Measurements from ENCODE around the gene RFLNA.

The RFLNA gene

DNA sequence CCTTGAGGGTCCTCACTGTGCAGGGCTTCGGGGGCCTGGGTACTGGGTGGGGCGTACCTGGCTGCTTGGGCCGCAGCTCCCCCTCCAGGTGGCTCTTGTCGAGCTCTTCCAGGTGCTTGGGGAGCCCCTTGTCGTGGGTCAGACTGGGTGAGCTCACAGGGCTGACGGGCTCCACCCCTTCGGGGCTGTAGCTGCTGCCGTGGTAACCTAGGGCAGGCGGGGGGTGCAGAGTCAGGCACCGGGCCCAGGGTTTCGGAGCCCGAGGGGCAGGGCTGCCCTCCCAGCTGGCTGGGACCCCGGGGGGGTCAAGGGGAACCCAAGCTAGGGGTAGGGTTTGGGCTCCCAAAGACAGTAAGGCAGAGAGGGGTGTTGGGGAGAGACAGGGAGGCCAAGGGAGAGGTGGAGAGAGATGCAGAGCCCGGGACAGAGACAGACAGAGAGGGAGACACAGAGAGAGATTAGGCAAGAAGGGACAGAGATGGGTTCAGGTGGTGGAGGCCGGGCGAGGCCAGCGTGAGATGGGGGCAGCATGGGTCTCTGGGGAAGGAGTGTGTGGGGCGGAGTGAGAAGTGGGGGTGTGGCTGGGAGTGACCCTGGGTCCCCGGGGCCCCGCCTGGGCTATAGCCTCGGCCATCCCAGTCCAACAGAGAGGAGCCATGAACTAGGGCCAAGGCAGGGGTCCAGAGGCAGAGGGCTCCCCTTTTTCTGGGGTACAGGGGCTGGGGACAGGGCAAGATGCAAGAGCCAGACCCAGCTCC is 40.7 kb downstream of the RFLNA start:
- DNase-seq (ENCODE audit: extremely low read depth in 1 of 2, low read depth in 1 of 2) = no peak

GRCh38 chr12:124336184-124336437 is 41.2 kb downstream of the RFLNA start:
- no peak for DNase-seq (ENCODE audit: extremely low read depth in 1 of 2, low read depth in 1 of 2)

- no peak for DNase-seq (ENCODE audit: extremely low read depth in 1 of 2, low read depth in 1 of 2)
These were observed 42.0 kb downstream of the RFLNA start for GRCh38 chr12:124336742-124337520.

GRCh38 chr12:124337622-124338021 is 42.7 kb downstream of the RFLNA start:
- no peak for DNase-seq (ENCODE audit: extremely low read depth in 1 of 2, low read depth in 1 of 2)

DNA sequence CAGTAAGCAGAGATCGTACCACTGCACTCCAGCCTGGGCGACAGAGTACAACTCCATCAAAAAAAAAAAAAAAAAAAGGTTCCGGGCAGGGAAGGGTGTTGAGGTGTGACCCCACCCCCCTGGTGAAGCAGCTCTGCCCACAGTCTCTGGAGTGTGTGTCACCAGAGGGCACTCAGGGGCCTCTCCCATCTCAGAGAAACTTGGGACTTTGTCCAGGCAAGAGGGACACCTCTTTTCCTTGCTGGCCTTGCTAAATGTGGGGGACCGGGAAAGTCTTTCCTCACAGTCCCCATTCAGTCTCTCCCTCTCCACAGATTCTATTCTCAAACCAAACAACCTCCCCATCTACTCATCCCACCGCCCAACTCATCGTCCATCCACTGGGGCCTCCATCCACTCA is 43.6 kb downstream of the RFLNA start:
- no peak for DNase-seq (ENCODE audit: extremely low read depth in 1 of 2, low read depth in 1 of 2)

DNA sequence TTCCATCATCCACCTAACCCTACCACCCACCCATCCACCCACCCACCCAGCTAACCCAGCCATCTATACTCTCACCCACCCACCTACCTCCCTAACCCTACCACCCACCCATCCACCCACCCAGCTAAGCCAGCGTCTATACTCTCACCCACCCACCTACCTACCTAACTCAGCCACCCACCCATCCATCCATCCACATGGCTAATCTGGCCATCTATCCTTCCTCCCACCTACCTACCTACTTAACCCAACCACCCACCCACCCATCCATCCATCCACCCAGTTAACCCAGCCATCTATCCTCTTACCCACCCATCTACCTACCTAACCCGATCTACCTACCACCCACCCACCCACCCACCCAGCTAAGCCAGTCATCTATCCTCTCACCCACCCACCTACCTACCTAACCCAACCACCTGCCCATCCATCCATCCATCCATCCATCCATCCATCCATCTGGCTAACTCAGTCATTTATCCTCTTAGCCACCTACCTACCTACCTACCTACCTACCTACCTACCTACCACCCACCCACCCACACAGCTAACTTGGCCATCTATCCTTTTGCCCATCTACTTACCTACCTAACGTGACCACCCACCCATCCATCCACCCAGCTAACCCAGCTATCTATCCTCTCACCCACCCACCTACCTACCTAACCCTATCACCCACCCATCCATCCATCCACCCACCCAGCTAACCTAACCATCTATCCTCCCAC is 44.1 kb downstream of the RFLNA start:
- no peak for DNase-seq (ENCODE audit: extremely low read depth in 1 of 2, low read depth in 1 of 2)

- DNase-seq (ENCODE audit: extremely low read depth in 1 of 2, low read depth in 1 of 2) = no peak
These were observed 45.4 kb downstream of the RFLNA start for GRCh38 chr12:124340080-124340900.

DNA sequence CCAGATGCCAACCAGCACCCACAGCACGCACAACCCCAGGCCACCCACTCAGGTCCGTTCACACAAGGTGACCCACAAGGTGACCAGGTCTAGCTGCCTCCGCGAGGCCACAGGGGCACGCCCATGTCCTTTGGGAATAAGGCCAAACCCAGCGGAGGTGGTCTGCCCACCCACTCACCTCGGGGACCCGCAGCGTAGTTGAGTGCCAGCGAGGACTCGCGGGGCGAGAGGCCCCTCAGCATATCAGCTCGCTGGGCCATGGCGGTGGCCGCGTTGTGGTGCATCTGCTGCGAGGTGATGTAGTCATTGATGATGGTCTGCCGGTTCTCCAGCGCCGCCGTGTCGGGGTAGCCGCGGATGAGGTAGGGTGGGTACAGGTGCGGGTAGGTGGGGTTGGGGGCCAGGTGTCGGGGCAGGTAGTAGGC is 46.8 kb downstream of the RFLNA start:
- DNase-seq (ENCODE audit: extremely low read depth in 1 of 2, low read depth in 1 of 2) = no peak

GRCh38 chr12:124344022-124344421 is 49.1 kb downstream of the RFLNA start:
- no peak for DNase-seq (ENCODE audit: extremely low read depth in 1 of 2, low read depth in 1 of 2)

- DNase-seq (ENCODE audit: extremely low read depth in 1 of 2, low read depth in 1 of 2) = no peak
These were observed 49.6 kb downstream of the RFLNA start for GRCh38 chr12:124344526-124344925.

DNA sequence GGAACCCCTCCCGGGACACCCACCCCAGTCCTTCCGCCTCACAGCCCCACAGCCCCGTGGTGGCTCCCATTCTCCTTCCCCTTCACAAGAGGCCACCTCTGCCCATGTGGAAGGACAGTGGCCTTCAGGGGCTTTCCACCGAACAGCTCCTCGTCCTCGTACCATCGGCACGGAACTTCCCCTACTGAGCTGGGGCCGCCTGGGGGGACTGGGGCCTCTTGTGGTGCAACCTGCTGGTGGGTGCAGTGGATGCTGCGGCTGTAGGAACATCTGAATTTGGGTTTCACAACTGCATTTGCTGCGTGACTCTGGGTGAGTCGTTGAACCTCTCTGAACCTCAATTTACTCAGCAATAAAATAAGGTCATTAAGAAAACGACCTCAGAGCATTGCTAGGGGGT is 50.9 kb downstream of the RFLNA start:
- no peak for DNase-seq (ENCODE audit: extremely low read depth in 1 of 2, low read depth in 1 of 2)

DNA sequence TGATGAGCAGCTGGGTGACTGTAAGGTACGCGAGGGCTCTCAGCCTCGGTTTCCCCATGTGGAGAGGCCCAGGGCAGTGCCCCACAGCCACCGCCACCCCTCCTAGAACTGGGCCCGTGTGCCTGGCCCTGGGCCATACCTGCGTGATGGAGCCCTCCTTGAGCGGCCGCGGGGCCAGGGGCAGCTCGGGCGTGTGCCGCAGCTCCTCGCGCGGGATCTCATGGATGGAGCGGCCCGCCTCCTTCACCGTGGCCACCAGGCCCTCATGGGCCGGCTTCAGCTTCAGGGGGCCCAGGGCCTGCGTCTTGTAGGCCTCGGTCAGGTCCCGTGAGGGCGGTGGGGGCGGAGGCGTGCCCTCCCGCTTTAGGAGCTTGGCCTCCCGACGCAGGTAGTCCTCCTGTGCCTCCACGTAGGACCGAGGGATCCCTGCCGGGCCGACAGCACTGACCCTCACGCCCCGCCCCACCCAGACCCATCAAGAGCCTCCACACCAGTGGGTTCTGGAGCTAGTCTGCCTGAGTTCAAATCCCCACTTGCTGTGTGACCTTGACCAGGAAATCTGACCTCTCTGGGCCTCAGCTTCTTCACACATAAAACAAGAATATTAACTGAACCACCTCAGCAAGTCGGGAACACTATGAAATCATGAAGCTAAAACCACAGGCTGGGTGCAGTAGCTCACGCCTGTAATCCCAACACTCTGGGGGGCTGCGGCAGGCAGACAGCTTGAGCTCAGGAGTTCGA is 51.7 kb downstream of the RFLNA start:
- no peak for DNase-seq (ENCODE audit: extremely low read depth in 1 of 2, low read depth in 1 of 2)

DNA sequence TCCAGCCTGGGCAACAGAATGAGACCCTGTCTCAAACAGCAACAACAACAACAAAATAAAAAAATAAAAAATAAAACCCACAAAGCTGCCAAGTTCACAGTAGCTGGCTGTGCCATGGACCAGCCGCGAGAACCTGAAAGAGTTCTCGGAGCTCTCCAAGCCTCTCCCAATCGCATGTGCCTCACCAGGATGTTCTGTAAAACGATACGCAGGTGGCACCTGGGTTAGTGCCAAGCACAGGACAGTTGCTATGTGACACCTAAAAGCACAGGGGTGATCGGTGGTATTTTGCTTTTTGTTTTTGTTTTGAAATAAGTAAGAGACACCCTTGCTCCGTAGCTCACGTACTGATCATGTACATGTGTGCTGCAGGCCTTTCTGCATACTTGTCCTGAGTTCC is 52.4 kb downstream of the RFLNA start:
- DNase-seq (ENCODE audit: extremely low read depth in 1 of 2, low read depth in 1 of 2) = no peak

DNA sequence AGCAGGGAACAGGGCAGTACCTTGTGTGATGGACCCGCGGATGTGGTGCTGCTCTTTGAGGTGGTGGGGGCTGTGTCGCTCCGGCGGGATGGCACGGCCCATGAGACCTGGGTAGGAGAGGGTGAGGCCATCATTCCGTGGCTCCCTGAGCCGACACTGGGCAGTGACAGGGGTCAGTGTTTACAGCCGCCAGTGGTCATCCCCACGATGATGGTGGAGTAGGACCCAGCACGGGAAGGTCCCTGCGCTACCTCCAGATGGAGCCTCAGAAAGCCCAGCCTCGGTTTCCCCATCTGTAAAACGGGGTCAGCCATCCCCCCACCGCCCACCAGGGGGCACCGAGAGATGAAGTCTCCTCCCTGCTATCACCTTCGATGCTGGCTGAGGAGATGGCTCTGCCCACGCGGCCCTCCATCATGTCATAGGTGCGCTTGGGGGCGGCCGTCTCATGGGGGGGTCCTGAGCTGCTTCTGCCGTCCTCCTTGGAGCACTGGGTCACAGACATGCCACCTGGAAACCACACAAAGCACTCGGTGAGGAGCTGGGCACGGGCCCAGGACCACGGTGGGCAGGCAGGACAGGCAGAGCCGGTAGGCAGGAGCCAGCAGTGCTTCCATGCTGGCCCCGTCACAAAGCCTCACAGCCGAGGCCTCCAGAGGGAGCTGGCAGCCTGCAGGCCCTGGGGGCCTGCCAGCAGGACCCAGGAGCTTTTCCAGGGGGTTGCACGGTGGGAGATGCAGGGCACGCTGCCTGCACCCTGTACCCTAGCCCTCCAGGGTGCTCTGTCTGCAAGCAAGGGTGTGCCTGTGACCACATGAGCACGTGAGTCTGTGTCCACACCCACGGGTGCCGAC is 53.1 kb downstream of the RFLNA start:
- no peak for DNase-seq (ENCODE audit: extremely low read depth in 1 of 2, low read depth in 1 of 2)

DNA sequence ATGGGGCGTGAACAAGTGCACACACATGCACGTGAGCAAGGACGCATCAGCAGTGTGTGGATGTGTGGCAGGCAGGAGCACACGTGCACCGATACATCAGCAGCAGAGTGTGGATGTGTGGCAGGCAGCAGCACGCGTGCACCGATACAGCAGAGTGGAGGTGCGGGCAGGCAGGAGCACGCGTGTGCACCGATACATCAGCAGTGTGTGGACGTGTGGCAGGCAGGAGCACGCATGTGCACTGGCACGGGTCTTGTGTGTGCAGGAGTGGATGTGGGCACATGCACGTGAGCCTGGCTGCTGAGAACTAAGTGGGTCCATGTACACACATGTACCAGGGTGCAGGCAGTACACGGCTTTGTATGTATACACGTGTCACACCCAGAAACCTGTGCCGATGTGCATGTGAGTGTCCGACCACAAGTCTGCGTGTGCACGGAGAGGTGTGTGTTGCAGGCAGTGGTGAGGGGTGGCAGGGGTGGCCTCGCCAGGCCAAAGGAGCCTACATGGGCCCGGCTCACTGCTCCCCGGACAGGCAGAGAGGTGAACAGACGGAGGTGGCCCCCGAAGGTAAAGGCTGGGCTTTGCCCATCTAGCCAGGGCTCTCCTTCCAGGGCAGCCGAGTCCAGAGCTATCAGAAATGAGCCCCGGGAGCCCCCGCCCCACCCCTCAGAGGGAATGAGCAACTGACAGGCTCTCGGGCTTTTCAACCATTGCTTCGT is 53.9 kb downstream of the RFLNA start:
- no peak for DNase-seq (ENCODE audit: extremely low read depth in 1 of 2, low read depth in 1 of 2)

DNA sequence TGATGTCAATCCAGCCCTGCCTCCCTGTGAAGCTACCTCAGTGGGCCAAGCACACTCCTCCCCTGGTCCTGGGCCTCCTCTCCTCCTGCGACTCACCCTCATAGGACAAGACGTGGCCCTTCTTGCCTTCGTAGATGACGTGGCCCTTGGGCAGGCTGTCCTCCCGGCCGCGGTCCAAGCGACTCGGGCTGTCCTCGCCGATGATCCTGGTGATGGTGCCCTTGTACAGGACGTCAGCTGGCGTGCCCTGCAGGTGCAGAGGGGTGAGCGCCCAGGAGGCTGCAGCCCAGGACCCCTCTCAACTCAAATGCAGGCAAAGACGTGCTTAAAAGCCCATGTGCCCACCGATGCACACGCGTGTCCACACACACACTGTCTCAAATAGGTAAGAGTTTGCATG is 55.6 kb downstream of the RFLNA start:
- no peak for DNase-seq (ENCODE audit: extremely low read depth in 1 of 2, low read depth in 1 of 2)

DNA sequence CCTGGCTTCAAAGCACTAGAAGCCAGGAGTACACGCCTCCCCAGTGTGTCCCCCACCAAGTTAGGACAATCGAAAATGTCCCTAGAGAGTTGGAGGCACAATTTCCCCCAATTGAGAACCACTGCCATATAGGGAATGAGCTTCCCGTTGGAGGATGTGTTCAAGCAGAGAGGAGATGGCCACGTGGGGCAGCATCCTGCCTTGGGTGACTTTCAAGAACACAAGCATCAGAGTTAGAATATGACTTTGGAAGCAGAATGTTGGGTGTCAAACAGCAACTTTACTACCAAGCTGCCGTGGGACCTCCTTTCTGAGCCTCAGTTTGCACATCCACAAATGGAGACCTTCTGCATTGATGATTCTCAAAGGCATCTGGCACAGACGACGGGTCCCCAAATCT is 56.5 kb downstream of the RFLNA start:
- no peak for DNase-seq (ENCODE audit: extremely low read depth in 1 of 2, low read depth in 1 of 2)

DNA sequence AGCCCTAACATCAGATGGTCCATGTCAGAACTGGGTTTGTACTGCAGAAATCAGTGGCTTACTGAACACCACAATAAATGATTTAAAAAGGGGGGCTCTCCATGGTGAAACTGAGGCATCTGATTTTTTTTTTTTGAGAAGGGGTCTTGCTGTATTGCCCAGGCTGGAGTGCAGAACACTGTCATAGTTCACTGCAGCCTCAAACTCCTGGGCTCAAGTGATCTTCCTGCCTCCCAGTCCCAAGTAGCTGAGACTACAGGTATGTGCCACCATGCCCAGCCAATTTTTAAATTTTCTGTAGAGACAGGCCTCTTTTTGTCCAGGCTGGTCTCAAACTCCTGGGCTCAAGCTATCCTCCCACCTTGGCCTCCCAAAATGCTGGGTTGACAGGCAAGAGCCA is 57.4 kb downstream of the RFLNA start:
- DNase-seq (ENCODE audit: extremely low read depth in 1 of 2, low read depth in 1 of 2) = no peak

- no peak for DNase-seq (ENCODE audit: extremely low read depth in 1 of 2, low read depth in 1 of 2)
These were observed 57.9 kb downstream of the RFLNA start for GRCh38 chr12:124352839-124353238.

Data from activated CD8-positive, alpha-beta memory T cell treated with anti-CD3 and anti-CD28 coated beads for 1 hour (primary cell).